ENCODE results near the gene GCHFR. TPM values are rescaled to one million over a fixed set of nuclear protein-coding genes. Genes with fewer than 3 reads are reported as not detected.

Gene GCHFR
- total and polyA plus RNA-seq, 4 donors = 50.5 to 229 (median 119) TPM

DNA sequence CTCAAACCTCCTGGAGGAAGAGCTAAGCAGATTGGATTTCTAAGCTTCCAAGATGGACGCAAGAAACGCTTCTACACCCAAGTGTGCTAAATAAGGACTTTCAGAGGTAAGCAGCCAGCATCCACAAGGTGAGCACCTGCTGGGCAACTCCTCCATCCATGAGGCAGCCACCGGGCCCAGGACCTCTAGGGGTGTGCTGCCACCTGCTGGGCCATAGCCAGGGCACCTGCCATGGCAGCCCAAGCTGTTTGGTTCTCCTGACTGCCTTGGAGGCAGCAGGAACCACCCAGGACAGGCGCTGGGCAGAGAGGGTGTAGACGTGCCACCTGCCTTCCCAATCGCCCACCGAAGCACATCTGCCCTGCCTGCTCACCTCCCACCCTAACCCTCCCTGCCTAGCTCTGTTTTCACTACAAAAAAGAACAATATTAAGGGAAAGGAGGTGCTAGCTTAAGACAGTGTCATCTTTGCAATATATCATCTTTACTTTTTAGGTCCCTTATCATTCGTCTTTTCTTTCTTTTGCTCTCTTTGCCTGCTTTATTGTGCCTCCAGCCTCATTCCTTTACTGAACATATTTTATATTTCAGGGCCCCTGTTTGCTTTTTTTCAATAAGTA, 18.9 kb downstream of the GCHFR start:
- Histone ChIP-seq H3K4me1 (ENCODE audit: control insufficient read depth in 4 of 4, insufficient read depth in 4 of 4, low read length in 3 of 4) (peaks cover 0 to 13% (median 8%) of the 10 kb centered on the region in 4 donors), H3K27ac (ENCODE audit: low read depth in 1 of 2, low read length in 2 of 2) (no peak overlapping the region), H3K27me3 (ENCODE audit: control insufficient read depth in 4 of 4, insufficient read depth in 4 of 4, low read length in 3 of 4) (no peaks in the 10 kb centered on the region), H3K9me3 (ENCODE audit: control insufficient read depth in 4 of 4, low read length in 3 of 4) (no peaks in the 10 kb centered on the region), H3K36me3 (ENCODE audit: control insufficient read depth in 4 of 4, insufficient read depth in 3 of 4, low read depth in 1 of 4, low read length in 3 of 4) (peaks cover 4 to 14% (median 10%) of the 10 kb centered on the region in 4 donors), H3K4me3 (ENCODE audit: low read depth in 1 of 3, low read length in 3 of 3) (no peak overlapping the region), H3K9ac (ENCODE audit: low read depth in 1 of 2, low read length in 2 of 2) (no peak overlapping the region)
- no peak for TF ChIP-seq FOXA2 (IDR thresholded peaks at IDR 0.05)
- peak; percentile 90 to 98 for TF ChIP-seq RAD21 (IDR thresholded peaks at IDR 0.05)
- no peak for TF ChIP-seq TAF1 (conservative IDR thresholded peaks at IDR 0.05)
- TF ChIP-seq CTCF (IDR thresholded peaks at IDR 0.05; ENCODE audit: low read depth, low read length, missing input control) = peak; percentile 83
- TF ChIP-seq HNF4G (IDR thresholded peaks at IDR 0.05) = no peak
- TF ChIP-seq RXRA (IDR thresholded peaks at IDR 0.05) = peak in 1 of 2 donors; percentile 22
- peak; percentile 81 for DNase-seq (ENCODE audit: low spot score)
- 45% methylated on average over 8 of the region's 8 CpGs for WGBS

GRCh38 chr15:40785164-40785563, 21.3 kb downstream of the GCHFR start:
- Histone ChIP-seq H3K4me1 (ENCODE audit: control insufficient read depth in 4 of 4, insufficient read depth in 4 of 4, low read length in 3 of 4) (peaks cover 0 to 16% (median 8%) of the 10 kb centered on the region in 4 donors), H3K9ac (ENCODE audit: low read depth in 1 of 2, low read length in 2 of 2) (no peak overlapping the region), H3K27ac (ENCODE audit: low read depth in 1 of 2, low read length in 2 of 2) (no peak overlapping the region), H3K27me3 (ENCODE audit: control insufficient read depth in 4 of 4, insufficient read depth in 4 of 4, low read length in 3 of 4) (no peaks in the 10 kb centered on the region), H3K9me3 (ENCODE audit: control insufficient read depth in 4 of 4, low read length in 3 of 4) (no peaks in the 10 kb centered on the region), H3K36me3 (ENCODE audit: control insufficient read depth in 4 of 4, insufficient read depth in 3 of 4, low read depth in 1 of 4, low read length in 3 of 4) (no peaks in the 10 kb centered on the region), H3K4me3 (ENCODE audit: low read depth in 1 of 3, low read length in 3 of 3) (no peak overlapping the region)
- DNase-seq (ENCODE audit: low spot score) = no peak
- TF ChIP-seq RAD21 (IDR thresholded peaks at IDR 0.05) = peak; percentile 64 to 68
- TF ChIP-seq SP1 (IDR thresholded peaks at IDR 0.05) = no peak
- 60% methylated on average over 3 of the region's 3 CpGs for WGBS

DNA sequence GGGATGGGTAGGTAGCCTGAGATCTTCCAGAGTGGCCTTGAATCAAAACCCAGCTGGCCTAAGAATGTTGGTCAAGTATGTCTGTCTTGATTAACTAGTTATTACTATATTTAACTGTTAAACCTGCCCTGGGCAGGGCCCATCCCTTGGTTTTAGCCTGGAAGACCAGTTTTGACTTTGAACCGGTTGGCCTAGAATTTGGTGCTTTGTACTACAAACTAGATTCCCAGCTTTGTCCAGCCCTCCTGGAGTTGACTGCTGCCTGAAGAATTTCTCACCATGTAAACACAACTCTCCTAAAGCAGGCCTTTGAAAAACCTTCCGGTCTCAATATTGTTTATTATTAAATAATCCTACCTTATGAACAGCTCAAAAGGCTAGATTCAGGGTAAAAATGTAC, 21.9 kb downstream of the GCHFR start:
- no peak overlapping the region for H3K27ac ChIP-seq (ENCODE audit: low read depth in 1 of 2, low read length in 2 of 2)
- H3K4me3 ChIP-seq (ENCODE audit: low read depth in 1 of 3, low read length in 3 of 3) = no peak overlapping the region
- no peaks in the 10 kb centered on the region for H3K9me3 ChIP-seq (ENCODE audit: control insufficient read depth in 4 of 4, low read length in 3 of 4)
- TF ChIP-seq HNF4A (conservative IDR thresholded peaks at IDR 0.05) (peak in 1 of 2 donors; percentile 2), FOXA2 (IDR thresholded peaks at IDR 0.05) (no peak)
- WGBS = 65% methylated on average over 2 of the region's 2 CpGs
- no peaks in the 10 kb centered on the region for H3K36me3 ChIP-seq (ENCODE audit: control insufficient read depth in 4 of 4, insufficient read depth in 3 of 4, low read depth in 1 of 4, low read length in 3 of 4)
- H3K27me3 ChIP-seq (ENCODE audit: control insufficient read depth in 4 of 4, insufficient read depth in 4 of 4, low read length in 3 of 4) = no peaks in the 10 kb centered on the region
- H3K9ac ChIP-seq (ENCODE audit: low read depth in 1 of 2, low read length in 2 of 2) = no peak overlapping the region
- peaks cover 0 to 16% (median 8%) of the 10 kb centered on the region in 4 donors for H3K4me1 ChIP-seq (ENCODE audit: control insufficient read depth in 4 of 4, insufficient read depth in 4 of 4, low read length in 3 of 4)
- DNase-seq (ENCODE audit: low spot score) = no peak

- DNase-seq (ENCODE audit: low spot score) = no peak
- peaks cover 0 to 18% (median 8%) of the 10 kb centered on the region in 4 donors for H3K4me1 ChIP-seq (ENCODE audit: control insufficient read depth in 4 of 4, insufficient read depth in 4 of 4, low read length in 3 of 4)
- TF ChIP-seq SP1 (IDR thresholded peaks at IDR 0.05) = peak; percentile 17
- TF ChIP-seq CTCF (IDR thresholded peaks at IDR 0.05; ENCODE audit: low read depth, low read length, missing input control) = no peak
- no peak overlapping the region for H3K9ac ChIP-seq (ENCODE audit: low read depth in 1 of 2, low read length in 2 of 2)
- H3K27me3 ChIP-seq (ENCODE audit: control insufficient read depth in 4 of 4, insufficient read depth in 4 of 4, low read length in 3 of 4) = no peaks in the 10 kb centered on the region
- H3K36me3 ChIP-seq (ENCODE audit: control insufficient read depth in 4 of 4, insufficient read depth in 3 of 4, low read depth in 1 of 4, low read length in 3 of 4) = peaks cover 0 to 5% (median under 1%) of the 10 kb centered on the region in 4 donors
- peak overlapping the region in 1 of 2 donors; percentile 10 for H3K27ac ChIP-seq (ENCODE audit: low read depth in 1 of 2, low read length in 2 of 2)
- H3K4me3 ChIP-seq (ENCODE audit: low read depth in 1 of 3, low read length in 3 of 3) = no peak overlapping the region
- WGBS = 38% methylated on average over 4 of the region's 4 CpGs
- H3K9me3 ChIP-seq (ENCODE audit: control insufficient read depth in 4 of 4, low read length in 3 of 4) = no peaks in the 10 kb centered on the region
Observed at GRCh38 chr15:40787344-40787841, 23.5 kb downstream of the GCHFR start.
